Heart left ventricle (tissue), 13 donors: ENCODE results near the gene FOXP2.

Source experiments
- CTCF ChIP-seq, 12 donors: fragments of 200-600 bp; sonication (generic) in 4 of 12; IDR thresholded peaks; one replicate each; pipeline versions ENCODE4 v1.5.0 to v1.8.0; 2018 to 2022; ENCODE audit warnings: antibody characterized with exemption in 12 of 12, mild to moderate bottlenecking in 5 of 12
- POLR2A ChIP-seq, 2 donors: fragments of 450-650 bp; IDR thresholded peaks; one replicate each; pipeline ENCODE4 v1.6.1; 2017; ENCODE audit warnings: antibody characterized with exemption in 2 of 2, mild to moderate bottlenecking in 2 of 2, moderate library complexity in 2 of 2
- donor health status: ischemic (EF 13 %, LVEDD 7.1; RV severe dilation, severe dysfunction).
- donor health status: DM: no; HTN: yes; CAD: no.
- donor health status: DM: no; HTN: no; CAD: no.
- donor health status: ischemic (EF 25% LVEDD 6.9; RV normal size, moderate dysfunction).
- donor health status: ischemic (EF 25% LVEDD 5.7; RV mildly dilated, moderate dysfunction).
- donor health status: ischemic (EF 35%, LVEDD 5.7; RV mildly dilated, moderate dysfunction).
- donor health status: nonischemic (EF 11% LVEDD 7.7; RV severe dilation, severe dysfunction).
- donor health status: DM: yes; HTN: yes; CAD: no.
- donor health status: PGD.
- donor health status: ischemic (EF 29% LVEDD 5.4; RV normal size, mild dysfunction).
- donor health status: nonischemic (EF 23%, LVEDD 6.1; RV moderate dilation, normal function).

DNA sequence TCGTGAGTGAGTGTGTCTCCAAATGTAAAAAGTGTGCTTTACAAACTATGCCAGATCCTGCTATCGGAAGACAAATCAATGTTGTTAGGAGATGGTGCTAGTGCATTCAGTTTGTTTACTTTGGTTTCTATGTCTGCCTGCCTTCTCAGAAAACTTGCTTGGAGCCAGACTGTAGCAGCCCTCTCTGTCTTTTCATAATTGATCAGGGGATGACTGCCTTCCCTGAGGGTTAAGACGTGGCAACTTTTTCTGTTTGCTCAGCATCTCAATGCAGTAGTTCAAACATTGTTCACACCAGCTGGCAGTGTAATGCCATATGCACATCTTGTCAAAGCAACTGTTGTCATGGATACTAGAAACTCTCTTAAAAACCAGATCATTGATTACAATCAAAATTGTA is 118.5 kb downstream of the FOXP2 start:
- TF ChIP-seq POLR2A (IDR thresholded peaks at IDR 0.05) (no peak), CTCF (IDR thresholded peaks at IDR 0.05) (no peak)
